Lower lobe of right lung (tissue), 2 donors: ENCODE data around the gene BRD7. TPM values are rescaled to one million over a fixed set of nuclear protein-coding genes. Genes with fewer than 3 reads are reported as not detected.

ENCODE experiments used
- ATAC-seq, 2 donors: fragments of 200-7000 bp; cut with Tn5 transposase; one replicate each; pipeline ENCODE4 v1.9.1; 2020 to 2022; ENCODE audit warnings: mild to moderate bottlenecking in 2 of 2, moderate library complexity in 2 of 2
- DNase-seq: peaks from one replicate; pipeline ENCODE4 v3.0.0-alpha.2; 2020
- H3K27ac ChIP-seq: fragments of 200-600 bp; one replicate; pipeline ENCODE4 v1.8.0; 2022
- H3K27me3 ChIP-seq: fragments of 200-600 bp; one replicate; pipeline ENCODE4 v1.8.0; 2022; ENCODE audit warnings: low read depth
- H3K36me3 ChIP-seq: fragments of 200-600 bp; one replicate; pipeline ENCODE4 v1.8.0; 2022; ENCODE audit warnings: mild to moderate bottlenecking
- H3K4me1 ChIP-seq: fragments of 200-600 bp; one replicate; pipeline ENCODE4 v1.8.0; 2022
- H3K4me3 ChIP-seq: fragments of 200-600 bp; one replicate; pipeline ENCODE4 v1.8.0; 2022; ENCODE audit warnings: mild to moderate bottlenecking
- H3K9me3 ChIP-seq: fragments of 200-600 bp; one replicate; pipeline ENCODE4 v1.8.0; 2022
- CTCF ChIP-seq: fragments of 200-600 bp; IDR thresholded peaks from one replicate; pipeline ENCODE4 v1.8.0; 2022; ENCODE audit warnings: antibody characterized with exemption, mild to moderate bottlenecking
- intact Hi-C: fragments of 100-400 bp; cut with DNase I; formaldehyde crosslinking; loops from one replicate; pipeline ENCODE4 v1.11.0; 2022
- total RNA-seq: library from RNA; stranded (reverse); fragmentation: NEBNext Ultra II Directional; extraction: Animal tissue kit (Norgen Biotek cat#: 25700); gene quantifications from one replicate; pipeline ENCODE4 v1.2.1, GENCODE V29; 2021
- donor health status: DM: no; HTN: yes; CAD: no; lungs with severe emphysema.

The BRD7 gene
- total RNA-seq, 1 donor from 2014 or later, result 76.3 TPM

GRCh38 chr16:50388496-50388895 is 19.7 kb upstream of the BRD7 start:
- intact Hi-C loops, result no loop called here
- Histone ChIP-seq H3K4me3 (no peak overlapping the region), H3K36me3 (no peaks in the 10 kb centered on the region), H3K9me3 (no peaks in the 10 kb centered on the region), H3K4me1 (no peaks in the 10 kb centered on the region), H3K27me3 (peaks cover 3% of the 10 kb centered on the region), H3K27ac (no peak overlapping the region)
- ATAC-seq, result no peak
- no peak for TF ChIP-seq CTCF
- no peak for DNase-seq

DNA sequence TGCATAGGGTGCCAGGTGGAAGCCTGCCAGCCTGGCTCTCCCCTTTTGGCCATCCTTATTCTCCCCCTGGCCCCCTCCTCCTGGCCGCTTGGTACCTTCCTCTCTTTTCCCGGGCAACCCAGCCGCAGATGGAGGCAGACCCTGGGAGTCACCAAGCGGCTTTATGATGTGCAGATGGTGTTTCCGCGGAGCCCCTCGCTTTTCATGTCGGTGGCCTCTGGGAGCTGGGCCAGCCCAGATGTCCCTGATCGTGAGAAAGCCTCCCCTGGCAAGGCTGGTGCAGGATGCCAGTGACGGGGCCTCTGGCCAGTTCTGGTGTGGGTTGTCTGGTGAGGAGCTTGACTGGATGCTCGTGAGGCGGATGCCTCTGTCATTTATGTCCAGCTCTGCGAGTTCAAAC is 18.0 kb upstream of the BRD7 start:
- ATAC-seq, result no peak

DNA sequence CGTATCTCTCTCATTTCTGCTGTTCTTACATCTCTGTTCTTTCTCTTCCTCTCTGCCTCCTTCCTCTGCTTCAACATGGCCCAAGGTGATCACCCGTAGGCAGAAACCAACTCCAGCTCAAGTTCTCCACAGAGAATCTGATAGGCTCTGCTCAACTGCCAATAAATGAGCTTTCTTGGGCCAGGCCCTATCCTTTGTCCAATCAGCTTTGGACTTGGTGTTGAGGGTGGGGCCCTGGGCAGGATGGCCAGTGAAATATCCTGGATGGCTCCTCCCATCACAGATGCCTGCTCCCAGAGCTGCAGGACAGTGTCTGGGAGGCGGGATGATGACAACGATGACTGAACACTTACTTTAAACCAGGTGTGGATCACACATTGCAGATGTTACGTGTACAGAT is 17.4 kb upstream of the BRD7 start:
- Histone ChIP-seq H3K4me3 (no peak overlapping the region), H3K36me3 (no peaks in the 10 kb centered on the region), H3K27ac (no peak overlapping the region), H3K9me3 (no peaks in the 10 kb centered on the region), H3K4me1 (no peaks in the 10 kb centered on the region), H3K27me3 (no peaks in the 10 kb centered on the region)
- intact Hi-C loops, result no loop called here
- no peak for DNase-seq
- ATAC-seq, result no peak
- no peak for TF ChIP-seq CTCF

More for the DNA sequence above, 18.0 kb upstream of the BRD7 start:
- H3K27me3 ChIP-seq, result peaks cover 3% of the 10 kb centered on the region
- no peaks in the 10 kb centered on the region for H3K9me3 ChIP-seq
- no peaks in the 10 kb centered on the region for H3K36me3 ChIP-seq
- TF ChIP-seq CTCF, result no peak
- no peaks in the 10 kb centered on the region for H3K4me1 ChIP-seq
- H3K4me3 ChIP-seq, result no peak overlapping the region
- no peak for DNase-seq
- intact Hi-C loops, result no loop called here
- no peak overlapping the region for H3K27ac ChIP-seq

DNA sequence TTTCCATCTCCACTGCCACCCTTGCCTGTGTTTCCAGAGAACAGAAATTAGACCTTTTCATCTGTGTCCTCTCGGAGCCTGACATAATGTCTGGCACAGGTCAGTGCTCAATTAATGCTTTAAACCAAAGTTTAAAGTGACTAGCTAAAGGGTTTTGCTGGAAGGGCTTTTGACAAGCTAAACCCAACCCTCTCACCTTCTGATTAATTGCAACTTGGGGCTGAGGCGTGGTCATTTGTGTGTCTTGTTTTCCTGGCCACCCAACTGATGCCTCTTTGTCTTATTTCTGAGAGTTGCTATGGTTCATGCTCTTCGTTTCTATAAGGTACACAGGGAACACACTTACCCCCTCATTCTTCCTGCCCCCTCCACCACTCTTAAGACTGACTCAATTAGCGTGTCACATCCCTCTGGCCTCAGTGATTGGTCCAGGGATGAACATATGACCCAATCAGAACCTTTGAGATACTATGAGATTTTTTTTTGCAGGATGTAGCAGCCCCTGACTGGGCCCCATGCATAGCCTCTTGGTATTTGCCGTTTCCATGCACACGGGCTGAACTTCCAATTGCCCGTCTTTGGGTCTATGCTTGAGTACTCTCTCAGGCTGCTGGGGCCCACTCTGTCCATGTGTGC is 15.8 kb upstream of the BRD7 start:
- DNase-seq, result no peak
- H3K9me3 ChIP-seq, result no peaks in the 10 kb centered on the region
- no peaks in the 10 kb centered on the region for H3K27me3 ChIP-seq
- intact Hi-C loops, result no loop called here
- no peak overlapping the region for H3K27ac ChIP-seq
- no peaks in the 10 kb centered on the region for H3K4me1 ChIP-seq
- no peak for ATAC-seq
- H3K4me3 ChIP-seq, result no peak overlapping the region
- no peak for TF ChIP-seq CTCF
- no peaks in the 10 kb centered on the region for H3K36me3 ChIP-seq

- H3K4me1 ChIP-seq, result no peaks in the 10 kb centered on the region
- no peaks in the 10 kb centered on the region for H3K27me3 ChIP-seq
- no peak overlapping the region for H3K4me3 ChIP-seq
- no peak overlapping the region for H3K27ac ChIP-seq
- no peaks in the 10 kb centered on the region for H3K36me3 ChIP-seq
- no peaks in the 10 kb centered on the region for H3K9me3 ChIP-seq
- DNase-seq (no peak), ATAC-seq (peak in 1 of 2 donors; percentile 40)
- intact Hi-C loops, result no loop called here
- TF ChIP-seq CTCF, result no peak
Measured at GRCh38 chr16:50381679-50382440, 13.1 kb upstream of the BRD7 start.
